GM19025 (cell line): Measurements from ENCODE around the gene SORL1.

ENCODE experiments used
- ATAC-seq: cut with Tn5 transposase; IDR thresholded peaks from one replicate; pipeline ENCODE4 v1.9.1; 2021; ENCODE audit warnings: mild to moderate bottlenecking, low read depth, moderate library complexity; ENCODE audit not compliant: unreplicated experiment

SORL1 gene

DNA sequence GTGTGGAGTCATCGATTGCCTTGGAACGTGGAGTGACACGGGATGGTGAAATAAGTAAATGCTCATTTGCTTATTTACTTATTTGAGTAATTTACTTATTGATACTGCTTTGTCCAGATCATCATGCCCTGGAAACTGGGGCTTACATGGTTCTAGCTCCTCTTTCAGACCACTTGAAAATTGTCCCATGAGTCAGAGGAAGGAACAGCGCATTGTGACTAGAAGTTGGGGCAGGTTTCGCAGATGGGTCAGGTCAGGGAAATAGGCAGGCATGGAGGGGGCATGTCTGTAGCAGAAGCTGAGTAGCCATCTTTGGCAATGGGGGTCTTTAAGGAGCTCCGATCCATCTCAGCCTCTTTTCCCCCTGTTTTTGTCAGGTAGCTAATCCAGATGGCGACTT is 104.8 kb downstream of the SORL1 start:
- ATAC-seq = no peak

DNA sequence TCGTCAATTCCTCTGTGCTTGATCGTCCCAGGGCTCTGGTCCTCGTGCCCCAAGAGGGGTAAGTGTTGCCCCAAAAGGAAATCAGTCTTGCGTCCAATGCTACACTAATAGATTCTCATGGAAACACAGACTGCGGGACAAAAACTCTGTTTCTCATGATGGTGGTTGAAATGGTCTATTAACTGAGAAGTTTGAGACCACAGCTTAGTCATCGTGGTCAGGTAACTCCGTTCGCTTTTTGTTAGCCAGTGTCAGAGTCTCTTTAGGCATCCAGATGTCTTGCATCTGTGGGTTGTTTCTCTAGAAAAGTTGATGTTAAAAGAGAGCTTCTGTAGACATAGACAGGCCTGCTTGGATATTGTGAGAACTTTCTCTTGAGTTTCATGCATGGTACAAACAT is 105.2 kb downstream of the SORL1 start:
- ATAC-seq = peak; percentile 77

GRCh38 chr11:121559606-121560200 is 107.6 kb downstream of the SORL1 start:
- no peak for ATAC-seq

- no peak for ATAC-seq
Measured at GRCh38 chr11:121560236-121560635, 108.1 kb downstream of the SORL1 start.

GRCh38 chr11:121561240-121561639 is 109.1 kb downstream of the SORL1 start:
- ATAC-seq = no peak

- ATAC-seq = no peak
Measured at GRCh38 chr11:121561716-121562115, 109.6 kb downstream of the SORL1 start.

GRCh38 chr11:121563003-121563402 is 110.9 kb downstream of the SORL1 start:
- ATAC-seq = no peak

- no peak for ATAC-seq
Measured at GRCh38 chr11:121563900-121564822, 112.0 kb downstream of the SORL1 start.

- no peak for ATAC-seq
Measured at GRCh38 chr11:121564948-121565684, 113.0 kb downstream of the SORL1 start.

DNA sequence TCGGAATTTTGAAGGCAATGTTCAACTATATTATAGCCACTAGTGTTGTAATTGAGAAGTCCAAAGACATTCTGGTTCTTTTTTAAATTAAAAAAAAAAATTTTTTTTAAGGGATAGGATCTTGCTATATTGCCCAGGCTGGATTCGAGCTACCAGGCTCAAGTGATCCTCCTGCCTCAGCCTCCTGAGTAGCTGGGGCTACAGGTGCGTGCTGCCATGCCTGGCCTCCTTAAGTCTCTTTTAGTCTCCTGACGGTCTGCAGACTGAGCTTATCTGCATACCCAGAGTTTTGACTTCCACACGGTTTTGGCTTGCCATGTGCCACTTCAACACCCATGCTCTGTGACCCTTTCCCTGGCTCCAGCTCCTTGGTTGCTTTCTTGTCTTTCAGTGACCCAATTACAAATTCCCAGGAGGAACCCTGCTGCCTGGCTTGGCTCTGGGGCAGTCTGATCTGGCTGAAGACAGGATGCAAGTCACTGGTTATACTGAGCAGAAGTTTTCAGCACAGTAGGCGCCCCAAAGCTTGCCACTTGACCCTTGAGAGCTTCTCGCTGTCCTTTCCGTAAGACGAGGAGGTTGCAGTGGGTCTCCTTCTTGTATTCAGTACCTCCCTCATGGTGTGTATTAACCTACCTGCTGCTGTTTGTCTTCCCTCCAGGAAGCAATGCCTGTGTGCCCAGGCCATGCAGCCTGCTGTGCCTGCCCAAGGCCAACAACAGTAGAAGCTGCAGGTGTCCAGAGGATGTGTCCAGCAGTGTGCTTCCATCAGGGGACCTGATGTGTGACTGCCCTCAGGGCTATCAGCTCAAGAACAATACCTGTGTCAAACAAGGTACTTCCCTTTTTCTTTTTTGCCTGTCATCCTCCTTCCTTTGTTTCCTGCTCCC is 114.4 kb downstream of the SORL1 start:
- no peak for ATAC-seq

GRCh38 chr11:121567995-121568394 is 115.9 kb downstream of the SORL1 start:
- ATAC-seq = no peak

GRCh38 chr11:121569332-121570299 is 117.5 kb downstream of the SORL1 start:
- peak; percentile 98 for ATAC-seq

GRCh38 chr11:121570453-121570852 is 118.3 kb downstream of the SORL1 start:
- no peak for ATAC-seq

GRCh38 chr11:121571506-121571905 is 119.4 kb downstream of the SORL1 start:
- no peak for ATAC-seq

DNA sequence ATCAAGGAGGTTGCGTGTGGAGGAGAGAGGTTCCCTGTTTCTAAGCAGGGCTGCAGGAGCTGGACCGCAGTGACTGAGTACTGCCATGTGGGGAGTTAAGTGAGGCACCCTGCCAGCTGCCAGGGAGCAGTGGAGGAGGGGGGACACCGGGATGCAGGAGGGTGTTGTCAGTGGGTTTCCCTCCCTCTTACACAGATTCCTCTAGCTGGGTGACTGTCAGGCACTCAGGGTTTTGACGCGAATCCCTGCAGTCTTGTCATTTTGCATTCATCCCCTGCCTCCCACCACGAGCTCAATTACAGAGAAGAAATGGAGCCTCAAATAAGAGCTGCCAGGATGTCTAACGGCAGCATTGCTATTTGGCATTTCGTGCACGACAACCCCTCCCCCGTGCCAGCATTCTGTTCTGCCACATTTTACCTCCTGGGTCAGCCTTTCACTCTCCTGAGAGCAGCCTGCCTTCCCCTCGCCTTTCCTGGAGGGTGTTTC is 120.5 kb downstream of the SORL1 start:
- no peak for ATAC-seq

DNA sequence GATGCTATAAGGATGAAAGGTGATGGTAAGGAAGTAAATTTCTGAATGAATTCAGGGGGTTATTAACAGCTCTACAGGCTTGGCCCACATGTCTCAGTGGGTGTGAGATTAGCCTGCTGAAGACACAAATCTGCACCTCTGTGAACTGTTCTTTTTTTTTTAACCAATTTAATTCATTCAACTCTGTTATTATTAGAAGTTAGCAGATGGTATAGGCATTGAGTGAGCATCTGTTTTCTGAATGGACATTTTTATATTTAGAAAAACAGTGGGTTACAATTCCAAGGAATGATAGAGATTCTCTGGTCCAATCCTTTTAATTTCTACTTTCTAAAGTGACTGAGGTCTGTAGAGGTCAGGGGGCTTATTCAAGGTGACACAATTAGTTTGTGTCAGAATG is 122.7 kb downstream of the SORL1 start:
- no peak for ATAC-seq

GRCh38 chr11:121575250-121575962 is 123.3 kb downstream of the SORL1 start:
- ATAC-seq = peak; percentile 60

GRCh38 chr11:121575963-121576290 is 123.8 kb downstream of the SORL1 start:
- peak; percentile 16 for ATAC-seq
